G401 (cell line): ENCODE results near the gene PITPNM2. TPM values are rescaled to one million over a fixed set of nuclear protein-coding genes. Genes with fewer than 3 reads are reported as not detected.
A peak's percentile ranks its signal among the peaks of the same experiment; 100 is the strongest.

Source experiments
- DNase-seq: peaks from one replicate; pipeline ENCODE4 v3.0.0-alpha.2; 2015; ENCODE audit warnings: low spot score
- in situ Hi-C: cut with HindIII; loops from 2 replicates; pipeline ENCODE4 v1.10.0; 2016; ENCODE audit warnings: low sequenced_read_pairs, mixed read lengths
- total RNA-seq: library from RNA; depleted of rRNA; stranded (reverse); fragments of >200 nt; shearing (Covaris generic); gene quantifications from 2 replicates; pipeline ENCODE4 v1.2.3, GENCODE V29; 2014; rRNA removed

PITPNM2 gene
- total RNA-seq, result 0.06 and 1.9 TPM in 2 replicates

GRCh38 chr12:123150744-123151456, at the start of gene PITPNM2:
Gene PITPNM2, minus strand, starts transcription at chr12:123151090. Its CDS starts 116,500 bp downstream, at chr12:123034590.
- peak; percentile 52 for DNase-seq
- in situ Hi-C loops, result no loop called here

GRCh38 chr12:123200414-123200813, 49.5 kb upstream of the PITPNM2 start:
- in situ Hi-C loops, result no loop called here
- DNase-seq, result no peak

- DNase-seq, result no peak
- in situ Hi-C loops, result no loop called here
These were observed 49.0 kb upstream of the PITPNM2 start for GRCh38 chr12:123199936-123200335.

GRCh38 chr12:123187637-123188036, 36.7 kb upstream of the PITPNM2 start:
- in situ Hi-C loops, result no loop called here
- no peak for DNase-seq

- no peak for DNase-seq
- in situ Hi-C loops, result no loop called here
These were observed 29.3 kb upstream of the PITPNM2 start for GRCh38 chr12:123180171-123180570.

- in situ Hi-C loops, result no loop called here
- no peak for DNase-seq
These were observed 21.1 kb upstream of the PITPNM2 start for GRCh38 chr12:123171967-123172366.

- in situ Hi-C loops, result no loop called here
- no peak for DNase-seq
These were observed 16.4 kb upstream of the PITPNM2 start for GRCh38 chr12:123167329-123167728.

GRCh38 chr12:123165537-123165936, 14.6 kb upstream of the PITPNM2 start:
- in situ Hi-C loops, result no loop called here
- no peak for DNase-seq

GRCh38 chr12:123164710-123165261, 13.9 kb upstream of the PITPNM2 start:
- in situ Hi-C loops, result no loop called here
- no peak for DNase-seq

- in situ Hi-C loops, result no loop called here
- no peak for DNase-seq
These were observed 13.3 kb upstream of the PITPNM2 start for GRCh38 chr12:123164222-123164621.

GRCh38 chr12:123163227-123163626, 12.3 kb upstream of the PITPNM2 start:
- in situ Hi-C loops, result no loop called here
- no peak for DNase-seq

GRCh38 chr12:123160801-123161487, 10.1 kb upstream of the PITPNM2 start:
- no peak for DNase-seq
- in situ Hi-C loops, result no loop called here

- in situ Hi-C loops, result no loop called here
- no peak for DNase-seq
These were observed 3.0 kb upstream of the PITPNM2 start for GRCh38 chr12:123153906-123154305.

- in situ Hi-C loops, result no loop called here
- DNase-seq, result no peak
These were observed 1.9 kb upstream of the PITPNM2 start for GRCh38 chr12:123152833-123153232.

GRCh38 chr12:123151457-123152454, 866 bp upstream of the PITPNM2 start:
- no peak for DNase-seq
- in situ Hi-C loops, result no loop called here

- no peak for DNase-seq
- in situ Hi-C loops, result no loop called here
These were observed 581 bp downstream of the PITPNM2 start for GRCh38 chr12:123150275-123150743.

- peak; percentile 37 for DNase-seq
- in situ Hi-C loops, result no loop called here
These were observed 1.2 kb downstream of the PITPNM2 start for GRCh38 chr12:123149501-123150274.

- in situ Hi-C loops, result no loop called here
- DNase-seq, result peak; percentile 55
These were observed 1.8 kb downstream of the PITPNM2 start for GRCh38 chr12:123149088-123149487.
